ENCODE measurements around the gene RRAGB. TPM values are rescaled to one million over a fixed set of nuclear protein-coding genes. Genes with fewer than 3 reads are reported as not detected.

Gene RRAGB
- total RNA-seq, 1 donor from 2014 or later: 16.5 TPM

- intact Hi-C loops (cut with DNase I): no loop called here
- H3K4me3 ChIP-seq: no peak overlapping the region
- H3K4me1 ChIP-seq: no peaks in the 10 kb centered on the region
- H3K36me3 ChIP-seq: no peaks in the 10 kb centered on the region
- H3K27ac ChIP-seq: no peak overlapping the region
- no peak for DNase-seq (ENCODE audit: extremely low spot score in 2 of 2)
- no peak for TF ChIP-seq POLR2A (IDR thresholded peaks at IDR 0.05)
- TF ChIP-seq POLR2AphosphoS5 (IDR thresholded peaks at IDR 0.05; ENCODE audit: insufficient read depth in 1 of 2, low read depth in 1 of 2): no peak
- TF ChIP-seq CTCF (IDR thresholded peaks at IDR 0.05): no peak
- H3K9me3 ChIP-seq: no peaks in the 10 kb centered on the region
- H3K27me3 ChIP-seq: no peaks in the 10 kb centered on the region
Observed at GRCh38 chrX:55787727-55788126, 70.2 kb downstream of the RRAGB start.

- no peak overlapping the region for H3K4me3 ChIP-seq
- H3K36me3 ChIP-seq: no peaks in the 10 kb centered on the region
- intact Hi-C loops (cut with DNase I): no loop called here
- no peaks in the 10 kb centered on the region for H3K4me1 ChIP-seq
- H3K9me3 ChIP-seq: no peaks in the 10 kb centered on the region
- no peak overlapping the region for H3K27ac ChIP-seq
- H3K27me3 ChIP-seq: no peaks in the 10 kb centered on the region
- TF ChIP-seq POLR2A (IDR thresholded peaks at IDR 0.05) (no peak), CTCF (IDR thresholded peaks at IDR 0.05) (no peak), POLR2AphosphoS5 (IDR thresholded peaks at IDR 0.05; ENCODE audit: insufficient read depth in 1 of 2, low read depth in 1 of 2) (no peak)
- no peak for DNase-seq (ENCODE audit: extremely low spot score in 2 of 2)
Observed at GRCh38 chrX:55794405-55794804, 76.9 kb downstream of the RRAGB start.

GRCh38 chrX:55796496-55796895, 78.9 kb downstream of the RRAGB start:
- no peak overlapping the region for H3K4me3 ChIP-seq
- no peak for DNase-seq (ENCODE audit: extremely low spot score in 2 of 2)
- no peak for TF ChIP-seq POLR2AphosphoS5 (IDR thresholded peaks at IDR 0.05; ENCODE audit: insufficient read depth in 1 of 2, low read depth in 1 of 2)
- H3K9me3 ChIP-seq: no peaks in the 10 kb centered on the region
- no peak overlapping the region for H3K27ac ChIP-seq
- no peaks in the 10 kb centered on the region for H3K27me3 ChIP-seq
- intact Hi-C loops (cut with DNase I): no loop called here
- H3K4me1 ChIP-seq: no peaks in the 10 kb centered on the region
- no peaks in the 10 kb centered on the region for H3K36me3 ChIP-seq

GRCh38 chrX:55801811-55802210, 84.3 kb downstream of the RRAGB start:
- no peak for TF ChIP-seq POLR2A (IDR thresholded peaks at IDR 0.05)
- Histone ChIP-seq H3K27ac (no peak overlapping the region), H3K27me3 (no peaks in the 10 kb centered on the region), H3K9me3 (no peaks in the 10 kb centered on the region), H3K4me3 (no peak overlapping the region), H3K36me3 (no peaks in the 10 kb centered on the region), H3K4me1 (no peaks in the 10 kb centered on the region)
- DNase-seq (ENCODE audit: extremely low spot score in 2 of 2): no peak
- intact Hi-C loops (cut with DNase I): no loop called here

Other genes with a start within 250 kb of the RRAGB start
- 1.7 TPM for gene USP51, start 227.9 kb upstream of the RRAGB start, total RNA-seq
- gene FOXR2, start 94.3 kb upstream of the RRAGB start, total RNA-seq: not detected